ENCODE data around the gene PLEKHA6. TPM values are rescaled to one million over a fixed set of nuclear protein-coding genes. Genes with fewer than 3 reads are reported as not detected.

Gene PLEKHA6
- 1.2 and 1.5 TPM in 2 replicates for total RNA-seq (2014; rRNA removed; shearing (Covaris generic))

DNA sequence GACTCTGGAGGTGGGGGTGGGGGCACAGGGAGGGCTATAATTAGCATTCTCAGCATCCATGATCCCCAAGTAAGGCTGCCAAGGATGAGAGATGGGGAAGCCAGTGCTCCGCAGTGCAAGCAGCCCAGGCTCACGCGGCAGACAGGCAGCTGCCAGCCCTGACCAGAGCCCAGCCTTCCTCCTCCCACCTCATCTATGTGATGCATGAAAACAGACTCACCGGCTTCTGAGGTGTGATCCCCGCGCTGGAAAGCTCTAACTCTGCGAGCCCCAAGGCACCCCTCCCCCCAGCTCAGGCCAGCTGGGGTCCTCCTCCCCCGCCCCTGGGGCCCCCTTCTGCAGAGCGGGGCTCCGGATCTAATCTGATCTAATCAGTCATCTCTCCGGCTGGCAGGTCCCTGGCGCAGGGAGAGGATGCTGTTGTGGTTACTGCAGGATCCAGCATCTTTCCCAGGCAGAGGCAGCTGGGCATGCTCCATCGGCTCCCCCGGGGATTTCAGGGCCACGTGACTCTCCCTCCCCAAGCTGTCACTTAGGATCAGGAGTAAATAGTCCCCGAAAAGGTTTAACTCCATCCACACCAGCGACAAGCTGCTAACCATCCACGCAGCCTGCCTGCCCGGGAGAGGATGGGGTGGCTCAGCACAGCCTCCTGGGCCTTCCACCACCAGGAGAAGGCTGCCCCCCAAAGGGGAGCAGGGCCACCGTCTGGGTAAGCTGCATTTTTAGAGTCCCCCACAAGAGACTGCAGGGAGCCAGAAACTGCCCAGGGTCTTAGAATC lies at the start of gene PLEKHA6:
PLEKHA6 (minus strand) TSS at position 456 of the 782 bp plus-strand sequence. CDS start 86,202 bp downstream, outside the sequence.
- Histone ChIP-seq H3K4me3 (peak within 1 kb of the TSS; percentile 30), H3K27ac (no peak within 1 kb of the TSS; the same call in 1 of the 2 replicates), H3K36me3 (no peaks in the 10 kb centered on the region), H3K27me3 (no peaks in the 10 kb centered on the region; the same call in 1 of the 2 replicates), H3K9me3 (replicated peaks) (no peaks in the 10 kb centered on the region), H3K4me1 (peaks cover 31% of the 10 kb centered on the region)
- DNase-seq: peak; percentile 89 to 90

DNA sequence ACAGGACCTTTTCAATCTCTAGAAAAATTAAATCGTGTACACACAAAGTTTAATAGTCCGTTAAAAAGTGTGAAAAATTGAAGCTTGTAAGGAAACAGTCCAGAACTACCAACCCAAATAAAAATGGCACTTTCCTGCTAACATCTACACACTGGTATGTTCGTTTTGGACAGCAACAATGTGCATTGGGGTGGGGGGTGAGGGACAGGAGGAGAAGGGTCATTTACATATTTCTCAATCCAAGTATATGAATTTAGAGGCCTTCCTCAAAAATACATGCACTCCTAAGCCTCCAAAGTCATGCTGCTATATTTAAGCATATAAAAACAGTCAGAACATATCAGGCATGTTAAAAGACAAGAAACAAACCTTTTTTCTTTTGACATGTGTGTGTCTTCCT lies 49.4 kb upstream of the PLEKHA6 start:
- DNase-seq: no peak
- H3K9me3 ChIP-seq (replicated peaks): no peaks in the 10 kb centered on the region
- peaks cover 50% of the 10 kb centered on the region for H3K36me3 ChIP-seq
- peak overlapping the region; percentile 96 for H3K4me3 ChIP-seq
- no peaks in the 10 kb centered on the region; the same call in 1 of the 2 replicates for H3K4me1 ChIP-seq
- no peaks in the 10 kb centered on the region for H3K27me3 ChIP-seq
- H3K27ac ChIP-seq: no peak overlapping the region

DNA sequence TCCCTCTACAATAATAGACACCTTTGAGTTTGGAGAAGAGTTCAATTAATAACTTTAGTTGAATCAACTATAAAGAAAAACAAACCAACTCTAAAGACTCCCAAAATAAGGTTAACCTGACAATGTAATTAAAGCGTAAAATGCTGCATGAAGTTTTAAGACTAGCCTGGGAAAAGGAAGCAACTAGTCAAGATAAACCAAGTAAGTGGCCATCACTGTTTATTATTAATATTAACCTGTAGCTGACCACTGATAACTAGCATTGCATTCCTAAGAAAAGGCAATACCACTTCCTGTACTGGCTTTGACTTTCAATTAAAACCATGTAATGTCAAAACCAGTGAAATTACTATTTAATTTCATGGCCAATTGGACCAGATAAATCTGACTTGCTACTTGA lies 48.9 kb upstream of the PLEKHA6 start:
- Histone ChIP-seq H3K4me1 (no peaks in the 10 kb centered on the region; the same call in 1 of the 2 replicates), H3K9me3 (replicated peaks) (no peaks in the 10 kb centered on the region), H3K4me3 (peak overlapping the region; percentile 96), H3K27me3 (no peaks in the 10 kb centered on the region), H3K27ac (no peak overlapping the region), H3K36me3 (peaks cover 55% of the 10 kb centered on the region)
- no peak for DNase-seq

DNA sequence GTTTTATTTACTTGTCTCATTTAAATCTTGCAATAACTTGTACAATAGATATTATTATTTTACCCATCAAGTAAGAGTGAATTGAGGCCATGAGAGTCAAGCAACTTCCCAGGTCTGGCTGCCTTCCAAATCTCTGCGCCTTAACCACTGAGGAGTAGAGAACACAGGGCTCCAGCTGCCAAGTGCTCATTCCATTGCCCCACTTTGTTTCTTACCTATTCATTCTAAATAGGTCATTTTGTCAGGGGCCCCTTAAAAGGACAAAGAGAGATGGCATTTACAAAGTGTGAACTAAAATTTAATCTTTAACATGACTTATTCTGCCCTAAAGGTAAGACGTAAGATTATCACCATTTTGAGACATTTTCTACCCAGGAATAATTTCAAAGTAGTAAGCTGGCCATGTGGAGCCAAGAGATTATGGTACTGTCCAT lies 48.4 kb upstream of the PLEKHA6 start:
- Histone ChIP-seq H3K27me3 (no peaks in the 10 kb centered on the region), H3K9me3 (replicated peaks) (no peaks in the 10 kb centered on the region), H3K4me1 (no peaks in the 10 kb centered on the region; the same call in 1 of the 2 replicates), H3K27ac (no peak overlapping the region), H3K36me3 (peaks cover 60% of the 10 kb centered on the region), H3K4me3 (peak overlapping the region; percentile 96)
- peak; percentile 68 to 82 for DNase-seq

GRCh38 chr1:204407295-204407971 lies 47.7 kb upstream of the PLEKHA6 start:
- Histone ChIP-seq H3K4me1 (no peaks in the 10 kb centered on the region; the same call in 1 of the 2 replicates), H3K27ac (no peak overlapping the region), H3K36me3 (peaks cover 66% of the 10 kb centered on the region), H3K9me3 (replicated peaks) (no peaks in the 10 kb centered on the region), H3K27me3 (no peaks in the 10 kb centered on the region), H3K4me3 (peak overlapping the region; percentile 96)
- DNase-seq: no peak

DNA sequence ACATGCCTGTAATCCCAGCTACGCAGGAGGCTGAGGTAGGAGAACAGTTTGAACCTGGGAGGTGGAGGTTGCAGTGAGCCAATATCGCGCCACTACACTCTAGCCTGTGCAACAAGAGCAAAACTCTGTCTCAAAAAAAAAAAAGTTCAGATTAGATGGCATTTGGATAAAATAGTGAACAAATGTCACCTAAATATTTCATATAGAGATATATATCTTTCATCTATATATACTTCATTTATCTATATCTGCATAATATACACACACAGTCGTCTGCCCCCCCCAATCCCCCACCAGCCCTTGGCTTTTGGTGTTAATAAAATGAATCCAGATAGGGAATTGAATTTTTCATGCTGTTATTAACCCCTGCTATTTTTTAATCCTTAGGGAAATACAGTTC lies 46.9 kb upstream of the PLEKHA6 start:
- peak overlapping the region; percentile 96 for H3K4me3 ChIP-seq

GRCh38 chr1:204405988-204406387 lies 46.3 kb upstream of the PLEKHA6 start:
- no peaks in the 10 kb centered on the region for H3K27me3 ChIP-seq
- no peak for DNase-seq
- H3K4me3 ChIP-seq: no peak overlapping the region
- peaks cover 70% of the 10 kb centered on the region for H3K36me3 ChIP-seq
- no peaks in the 10 kb centered on the region; the same call in 1 of the 2 replicates for H3K4me1 ChIP-seq
- no peak overlapping the region for H3K27ac ChIP-seq
- no peaks in the 10 kb centered on the region for H3K9me3 ChIP-seq (replicated peaks)

More for the DNA sequence above, 46.9 kb upstream of the PLEKHA6 start:
- no peaks in the 10 kb centered on the region for H3K27me3 ChIP-seq
- no peak for DNase-seq
- no peaks in the 10 kb centered on the region; the same call in 1 of the 2 replicates for H3K4me1 ChIP-seq
- H3K9me3 ChIP-seq (replicated peaks): no peaks in the 10 kb centered on the region
- peaks cover 70% of the 10 kb centered on the region for H3K36me3 ChIP-seq
- H3K27ac ChIP-seq: no peak overlapping the region

DNA sequence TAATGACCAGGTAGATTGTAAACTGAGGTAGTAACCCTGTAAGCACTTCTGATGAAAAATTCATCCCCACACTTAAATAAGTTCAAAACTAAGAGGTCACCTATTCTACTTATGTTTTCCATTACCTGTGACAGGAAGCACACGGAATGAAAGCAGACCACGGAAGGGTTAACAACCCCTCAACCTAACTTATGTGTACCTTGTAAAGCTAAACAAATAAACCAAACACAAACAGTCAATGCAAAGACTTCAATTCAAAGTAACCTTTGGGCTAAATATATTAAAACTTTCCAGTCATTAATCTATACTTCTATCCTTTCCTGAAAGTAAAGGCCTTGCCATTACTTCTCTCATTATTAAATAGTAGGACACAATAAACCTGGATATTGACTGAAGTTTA lies 44.9 kb upstream of the PLEKHA6 start:
- Histone ChIP-seq H3K27ac (no peak overlapping the region), H3K36me3 (peaks cover 69% of the 10 kb centered on the region), H3K27me3 (no peaks in the 10 kb centered on the region), H3K4me3 (no peak overlapping the region), H3K4me1 (no peaks in the 10 kb centered on the region; the same call in 1 of the 2 replicates), H3K9me3 (replicated peaks) (no peaks in the 10 kb centered on the region)
- DNase-seq: no peak

GRCh38 chr1:204402391-204402790 lies 42.7 kb upstream of the PLEKHA6 start:
- Histone ChIP-seq H3K9me3 (replicated peaks) (no peaks in the 10 kb centered on the region), H3K27ac (no peak overlapping the region), H3K4me3 (no peak overlapping the region), H3K27me3 (no peaks in the 10 kb centered on the region), H3K36me3 (peaks cover 69% of the 10 kb centered on the region), H3K4me1 (no peaks in the 10 kb centered on the region; the same call in 1 of the 2 replicates)
- DNase-seq: no peak

DNA sequence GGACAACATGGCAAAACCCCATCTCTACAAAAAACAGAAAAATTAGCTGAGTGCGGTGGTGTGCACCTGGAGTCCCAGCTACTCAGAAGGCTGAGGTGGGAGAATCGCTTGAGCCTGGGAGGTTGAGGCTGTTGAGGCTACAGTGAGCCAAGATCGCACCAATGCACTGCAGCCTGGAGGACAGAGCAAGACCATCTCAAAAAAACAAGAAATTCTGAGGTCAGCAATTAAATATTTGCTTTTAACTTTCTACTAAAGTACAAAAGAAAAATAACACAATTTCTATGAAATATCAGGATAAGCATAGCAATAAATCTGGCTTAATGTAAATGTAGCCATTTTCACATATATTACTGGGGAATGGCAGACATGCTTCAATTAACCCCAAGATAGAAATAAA lies 42.0 kb upstream of the PLEKHA6 start:
- Histone ChIP-seq H3K9me3 (replicated peaks) (no peaks in the 10 kb centered on the region), H3K4me3 (no peak overlapping the region), H3K27me3 (no peaks in the 10 kb centered on the region), H3K36me3 (peaks cover 69% of the 10 kb centered on the region), H3K4me1 (no peaks in the 10 kb centered on the region; the same call in 1 of the 2 replicates), H3K27ac (no peak overlapping the region)
- no peak for DNase-seq

DNA sequence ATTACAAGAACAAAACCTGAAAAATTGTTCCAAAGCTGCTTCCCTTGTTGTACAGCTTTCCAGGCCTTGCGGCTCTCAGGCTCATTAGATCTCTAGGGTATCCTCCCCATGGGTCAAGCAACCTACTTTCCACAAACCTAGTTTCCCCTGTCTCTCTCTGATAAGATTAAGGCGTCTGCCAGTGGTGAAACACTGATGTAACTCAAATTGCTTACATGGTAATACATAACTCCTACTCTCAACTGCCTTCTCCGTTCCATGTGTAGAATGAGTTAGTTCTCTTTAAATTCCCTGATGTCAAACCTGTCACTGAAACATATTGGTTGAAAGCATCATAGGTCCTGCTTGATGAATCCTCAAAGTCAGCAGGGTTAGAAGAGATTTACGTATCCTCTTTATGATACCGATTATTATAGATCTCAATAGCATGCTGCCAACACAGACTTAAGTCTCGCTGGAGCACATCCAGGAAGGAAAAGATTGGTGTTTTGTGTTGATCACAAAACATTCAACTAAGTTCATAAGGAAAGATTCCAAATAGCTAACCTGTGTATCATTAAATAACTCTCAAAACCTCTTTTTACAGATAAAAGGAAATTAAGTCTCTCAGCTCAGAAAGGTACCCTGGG lies 41.3 kb upstream of the PLEKHA6 start:
- no peak for DNase-seq
- no peaks in the 10 kb centered on the region for H3K9me3 ChIP-seq (replicated peaks)
- no peaks in the 10 kb centered on the region for H3K27me3 ChIP-seq
- no peak overlapping the region for H3K27ac ChIP-seq
- no peaks in the 10 kb centered on the region; the same call in 1 of the 2 replicates for H3K4me1 ChIP-seq
- peaks cover 66% of the 10 kb centered on the region for H3K36me3 ChIP-seq
- H3K4me3 ChIP-seq: no peak overlapping the region

DNA sequence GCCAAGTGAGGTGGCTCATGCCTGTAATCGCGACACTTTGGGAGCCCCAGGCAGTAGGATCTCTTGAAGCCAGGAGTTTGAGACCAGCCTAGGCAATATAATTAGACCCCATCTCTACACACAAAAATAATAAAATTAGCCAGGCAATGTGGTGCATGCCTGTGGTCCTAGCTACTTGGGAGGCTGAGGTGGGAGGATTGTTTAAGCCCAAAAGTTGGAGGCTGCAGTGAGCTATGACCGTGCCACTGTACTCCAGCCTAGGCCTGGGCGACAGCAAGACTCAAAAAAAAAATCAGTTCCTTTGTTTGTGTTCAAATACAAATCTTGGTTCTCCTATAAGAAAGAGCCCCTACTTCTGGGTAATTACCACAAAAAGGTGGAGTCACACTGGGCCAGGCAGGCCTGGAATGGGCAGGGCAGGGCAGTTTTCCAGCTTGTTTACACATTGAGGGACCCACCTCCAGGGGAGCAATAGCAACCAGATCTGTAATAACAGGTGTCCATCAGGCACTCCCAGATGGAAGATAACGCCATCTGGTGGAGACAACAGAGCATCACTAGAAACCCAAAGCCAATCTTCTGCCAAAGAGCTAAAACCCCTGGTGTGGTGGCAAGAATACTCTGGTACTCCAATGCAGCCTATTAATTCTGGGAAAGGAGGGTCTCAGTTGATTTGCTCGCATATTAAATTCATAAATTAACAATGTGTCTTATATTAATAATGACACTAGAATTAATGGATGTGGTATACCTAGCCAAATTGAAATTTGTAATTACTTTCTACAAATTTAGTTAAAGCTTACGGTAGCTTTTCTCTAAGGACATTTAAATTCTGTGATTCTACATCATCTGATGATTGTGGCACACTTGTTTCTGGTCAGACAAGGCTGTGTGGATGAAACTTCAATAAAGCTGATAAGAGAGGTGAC lies 38.7 kb upstream of the PLEKHA6 start:
- peak; percentile 87 to 94 for DNase-seq
- Histone ChIP-seq H3K4me1 (no peaks in the 10 kb centered on the region), H3K9me3 (replicated peaks) (no peaks in the 10 kb centered on the region; the same call in 1 of the 2 replicates), H3K27ac (no peak overlapping the region), H3K36me3 (peaks cover 41% of the 10 kb centered on the region), H3K4me3 (no peak overlapping the region), H3K27me3 (no peaks in the 10 kb centered on the region)

DNA sequence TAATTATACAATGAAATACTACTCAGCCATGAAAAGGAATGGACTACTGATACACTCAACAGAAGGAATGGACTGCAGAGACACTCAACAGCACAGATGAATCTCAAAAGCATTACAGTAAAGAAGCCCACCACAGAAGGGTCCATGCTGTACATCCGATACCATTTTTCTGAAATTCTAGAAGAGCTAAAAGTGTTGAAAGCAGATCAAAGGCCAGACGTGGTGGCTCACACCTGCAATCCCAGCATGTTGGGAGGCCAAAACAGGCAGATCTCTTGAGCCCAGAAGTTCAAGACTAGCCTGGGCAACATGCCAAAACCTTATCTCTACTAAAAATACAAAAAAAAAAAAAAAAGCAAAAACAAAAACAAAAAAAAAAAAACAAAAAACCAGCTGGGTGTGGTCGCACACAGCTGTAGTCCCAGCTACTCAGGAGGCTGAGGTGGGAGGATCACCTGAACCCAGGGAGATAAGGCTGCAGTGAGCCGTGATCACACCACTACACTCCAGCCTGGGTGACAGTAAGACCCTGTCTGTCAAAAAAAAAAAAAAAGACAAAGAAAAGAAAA lies 36.4 kb upstream of the PLEKHA6 start:
- H3K27ac ChIP-seq: no peak overlapping the region
- no peaks in the 10 kb centered on the region for H3K27me3 ChIP-seq
- no peaks in the 10 kb centered on the region for H3K4me1 ChIP-seq
- H3K4me3 ChIP-seq: no peak overlapping the region
- peaks cover 27% of the 10 kb centered on the region for H3K36me3 ChIP-seq
- no peak for DNase-seq
- H3K9me3 ChIP-seq (replicated peaks): no peaks in the 10 kb centered on the region; the same call in 1 of the 2 replicates

All from SJCRH30 (cell line).